HEK293 (cell line): ENCODE measurements around the gene CSK.
A peak's percentile ranks its signal among the peaks of the same experiment; 100 is the strongest.

Experiments used
- CTCF ChIA-PET: fragments of 350-600 bp; formaldehyde crosslinking; extraction: SDS; loops from one replicate; lab custom pipeline; 2021; ENCODE audit warnings: antibody characterized with exemption; lab: Yijun Ruan, JAX
- POLR2A ChIA-PET: fragments of 300-600 bp; formaldehyde crosslinking; extraction: SDS; loops from one replicate; lab custom pipeline; 2020; ENCODE audit warnings: antibody characterized with exemption, inconsistent platforms; lab: Yijun Ruan, JAX
- H3K27ac ChIP-seq: fragments of 200-500 bp; sonication (Bioruptor generic); 2 replicates; pipeline ENCODE4 v1.5.1; 2014; ENCODE audit warnings: low read depth, low read length, control low read depth, inconsistent platforms; ENCODE audit errors: extremely low read depth
- H3K36me3 ChIP-seq, 2 experiments: fragments of 200-500 bp in 1 of 2; sonication (Bioruptor generic) in 1 of 2; 1 replicate in 1 of 2; 2 replicates in 1 of 2; pipeline ENCODE4 v1.5.1; 2014 to 2017; ENCODE audit warnings: inconsistent platforms in 2 of 2, low read length in 2 of 2; ENCODE audit not compliant: control insufficient read depth in 2 of 2, insufficient read depth in 1 of 2
- H3K4me1 ChIP-seq: fragments of 200-500 bp; sonication (Bioruptor generic); 2 replicates; pipeline ENCODE4 v1.5.1; 2014; ENCODE audit warnings: mild to moderate bottlenecking, low read length, inconsistent platforms; ENCODE audit not compliant: control insufficient read depth, insufficient read depth
- H3K4me3 ChIP-seq: 2 replicates; pipeline ENCODE4 v1.5.1; 2011; ENCODE audit warnings: low read depth, mild to moderate bottlenecking, control low read depth, low read length, moderate library complexity
- H3K9me3 ChIP-seq: fragments of 200-500 bp; sonication (Bioruptor generic); 2 replicates; pipeline ENCODE4 v1.5.1; 2014; ENCODE audit warnings: low read depth, low read length, inconsistent platforms; ENCODE audit not compliant: control insufficient read depth, insufficient read depth
- GFI1B ChIP-seq: fragments of 450-650 bp; formaldehyde crosslinking; IDR thresholded peaks from 2 replicates; pipeline ENCODE4 v1.5.1; 2016; ENCODE audit warnings: missing biosample characterization, missing genetic modification characterization
- GLIS1 ChIP-seq: fragments of 450-650 bp; formaldehyde crosslinking; IDR thresholded peaks from 2 replicates; pipeline ENCODE4 v1.5.1; 2016; ENCODE audit warnings: missing biosample characterization, missing genetic modification characterization
- KLF16 ChIP-seq: fragments of 450-650 bp; formaldehyde crosslinking; IDR thresholded peaks from 2 replicates; pipeline ENCODE4 v1.5.1; 2017; ENCODE audit warnings: missing biosample characterization, missing genetic modification characterization
- KLF9 ChIP-seq: fragments of 450-650 bp; formaldehyde crosslinking; IDR thresholded peaks from 2 replicates; pipeline ENCODE4 v1.5.1; 2016; ENCODE audit warnings: missing biosample characterization, missing genetic modification characterization, low read depth
- MYNN ChIP-seq: fragments of 450-650 bp; formaldehyde crosslinking; IDR thresholded peaks from 2 replicates; pipeline ENCODE4 v1.5.1; 2016; ENCODE audit warnings: missing biosample characterization, missing genetic modification characterization, borderline replicate concordance
- SCRT2 ChIP-seq: fragments of 450-650 bp; formaldehyde crosslinking; IDR thresholded peaks from 2 replicates; pipeline ENCODE4 v1.5.1; 2016; ENCODE audit warnings: missing biosample characterization, missing genetic modification characterization
- SP7 ChIP-seq: fragments of 450-650 bp; formaldehyde crosslinking; IDR thresholded peaks from 2 replicates; pipeline ENCODE4 v1.5.1; 2016; ENCODE audit warnings: missing biosample characterization, missing genetic modification characterization
- ZBTB17 ChIP-seq: fragments of 450-650 bp; formaldehyde crosslinking; IDR thresholded peaks from 2 replicates; pipeline ENCODE4 v1.5.1; 2016; ENCODE audit warnings: missing biosample characterization, missing genetic modification characterization
- ZBTB48 ChIP-seq: fragments of 450-650 bp; formaldehyde crosslinking; IDR thresholded peaks from 2 replicates; pipeline ENCODE4 v1.5.1; 2016; ENCODE audit warnings: missing biosample characterization, missing genetic modification characterization
- ZNF133 ChIP-seq: fragments of 450-650 bp; formaldehyde crosslinking; IDR thresholded peaks from 2 replicates; pipeline ENCODE4 v1.5.1; 2016; ENCODE audit warnings: missing biosample characterization, missing genetic modification characterization
- ZNF202 ChIP-seq: fragments of 450-650 bp; formaldehyde crosslinking; IDR thresholded peaks from 2 replicates; pipeline ENCODE4 v1.5.1; 2016; ENCODE audit warnings: missing biosample characterization, missing genetic modification characterization, borderline replicate concordance
- ZNF280C ChIP-seq: fragments of 450-650 bp; formaldehyde crosslinking; IDR thresholded peaks from 2 replicates; pipeline ENCODE4 v1.5.1; 2016; ENCODE audit warnings: missing biosample characterization, missing genetic modification characterization
- ZNF341 ChIP-seq: fragments of 450-650 bp; formaldehyde crosslinking; IDR thresholded peaks from 2 replicates; pipeline ENCODE4; 2016; ENCODE audit warnings: low read depth, missing biosample characterization, missing genetic modification characterization
- ZNF391 ChIP-seq: fragments of 450-650 bp; formaldehyde crosslinking; IDR thresholded peaks from 2 replicates; pipeline ENCODE4 v1.5.1; 2016; ENCODE audit warnings: low read depth, missing biosample characterization, missing genetic modification characterization, borderline replicate concordance
- ZNF513 ChIP-seq: fragments of 450-650 bp; IDR thresholded peaks from 2 replicates; pipeline ENCODE4 v1.5.1; 2018; ENCODE audit warnings: missing biosample characterization, missing genetic modification characterization
- ZNF514 ChIP-seq: fragments of 450-650 bp; formaldehyde crosslinking; IDR thresholded peaks from 2 replicates; pipeline ENCODE4 v1.5.1; 2016; ENCODE audit warnings: missing biosample characterization, missing genetic modification characterization
- ZNF548 ChIP-seq: fragments of 450-650 bp; formaldehyde crosslinking; IDR thresholded peaks from 2 replicates; pipeline ENCODE4 v1.5.1; 2016; ENCODE audit warnings: missing biosample characterization, missing genetic modification characterization
- ZNF596 ChIP-seq: fragments of 450-650 bp; IDR thresholded peaks from 2 replicates; pipeline ENCODE4 v1.5.0; 2018; ENCODE audit warnings: missing biosample characterization, mild to moderate bottlenecking, missing genetic modification characterization, moderate library complexity
- ZNF600 ChIP-seq: fragments of 450-650 bp; formaldehyde crosslinking; IDR thresholded peaks from 2 replicates; pipeline ENCODE4 v1.5.1; 2016; ENCODE audit warnings: missing biosample characterization, missing genetic modification characterization
- ZNF610 ChIP-seq: fragments of 450-650 bp; formaldehyde crosslinking; IDR thresholded peaks from 2 replicates; pipeline ENCODE4 v1.5.1; 2016; ENCODE audit warnings: missing biosample characterization, missing genetic modification characterization, borderline replicate concordance
- ZNF626 ChIP-seq: fragments of 450-650 bp; sonication (Bioruptor Pico); formaldehyde crosslinking; IDR thresholded peaks from 2 replicates; pipeline ENCODE4 v1.5.1; 2018; ENCODE audit warnings: missing biosample characterization, missing genetic modification characterization, inconsistent platforms
- ZNF629 ChIP-seq: fragments of 450-650 bp; formaldehyde crosslinking; IDR thresholded peaks from 2 replicates; pipeline ENCODE4 v1.5.1; 2017; ENCODE audit warnings: missing biosample characterization, missing genetic modification characterization
- ZNF654 ChIP-seq: fragments of 450-650 bp; formaldehyde crosslinking; IDR thresholded peaks from 2 replicates; pipeline ENCODE4 v1.5.1; 2016; ENCODE audit warnings: low read depth, missing biosample characterization, missing genetic modification characterization
- ZNF704 ChIP-seq: fragments of 450-650 bp; formaldehyde crosslinking; IDR thresholded peaks from 2 replicates; pipeline ENCODE4 v1.5.1; 2016; ENCODE audit warnings: missing biosample characterization, missing genetic modification characterization
- ZNF747 ChIP-seq: fragments of 450-650 bp; formaldehyde crosslinking; IDR thresholded peaks from 2 replicates; pipeline ENCODE4 v1.5.1; 2016; ENCODE audit warnings: missing biosample characterization, missing genetic modification characterization
- ZNF792 ChIP-seq: fragments of 450-650 bp; formaldehyde crosslinking; IDR thresholded peaks from 2 replicates; pipeline ENCODE4 v1.5.1; 2016; ENCODE audit warnings: missing biosample characterization, missing genetic modification characterization
- ZNF843 ChIP-seq: fragments of 450-650 bp; formaldehyde crosslinking; IDR thresholded peaks from 2 replicates; pipeline ENCODE4 v1.5.1; 2016; ENCODE audit warnings: missing biosample characterization, missing genetic modification characterization
- ZXDB ChIP-seq: fragments of 450-650 bp; formaldehyde crosslinking; IDR thresholded peaks from 2 replicates; pipeline ENCODE4 v1.5.1; 2016; ENCODE audit warnings: missing biosample characterization, missing genetic modification characterization
- TF ChIP-seq, protein P1 (sequence below): fragments of 450-650 bp; formaldehyde crosslinking; IDR thresholded peaks from 2 replicates; pipeline ENCODE4 v1.5.1; 2016; ENCODE audit warnings: missing biosample characterization, missing genetic modification characterization
- TF ChIP-seq, protein P2 (sequence below): fragments of 450-650 bp; formaldehyde crosslinking; IDR thresholded peaks from 2 replicates; pipeline ENCODE4 v1.5.1; 2016; ENCODE audit warnings: missing biosample characterization, missing genetic modification characterization

The CSK gene

GRCh38 chr15:74835312-74835823 is 53.5 kb downstream of the CSK start:
- ChIA-PET POLR2A (interaction anchor here (2.2 kb wide), 1 partner anchor 66 kb away, joined by 7 read pairs; no protein-coding TSS in a partner anchor), CTCF (interaction anchor here (0.6 to 3.4 kb wide), 25 partner anchors 8 to 1077 kb away, joined by 3 to 23 read pairs (median 4); partner anchors contain the start of genes CSK and MPI)
- no peaks in the 10 kb centered on the region for H3K9me3 ChIP-seq
- peaks cover 7 to 38% of the 10 kb centered on the region in 2 experiments; a peak in 2 of 3 replicates for H3K36me3 ChIP-seq
- no peak overlapping the region for H3K4me3 ChIP-seq
- no peak overlapping the region for H3K27ac ChIP-seq
- H3K4me1 ChIP-seq = no peaks in the 10 kb centered on the region
- TF ChIP-seq GLIS1 (tag by site-specific recombination) (peak; percentile 21; the same call in 1 of the 2 replicates), ZNF280C (tag by site-specific recombination) (no peak), SCRT2 (tag by site-specific recombination) (peak; percentile 51), ZNF704 (tag by site-specific recombination) (no peak), ZNF792 (no peak), ZNF654 (tag by site-specific recombination) (no peak), ZNF341 (tag by site-specific recombination) (peak; percentile 33; the same call in 1 of the 2 replicates), GFI1B (tag by site-specific recombination) (no peak), KLF9 (tag by site-specific recombination) (no peak), SP7 (tag by site-specific recombination) (peak; percentile 26; the same call in 1 of the 2 replicates), MYNN (tag by site-specific recombination) (no peak), ZBTB17 (peak; percentile 99), ZNF514 (no peak), ZNF610 (no peak), ZNF843 (no peak), ZNF133 (no peak), ZNF202 (tag by site-specific recombination) (no peak), ZNF629 (tag by site-specific recombination) (0 out of 2 replicates have a peak, but pooled peaks have one; percentile 22), ZXDB (tag by site-specific recombination) (no peak), ZNF626 (tag by site-specific recombination) (no peak), ZNF513 (no peak), ZBTB48 (tag by site-specific recombination) (peak; percentile 39; the same call in 1 of the 2 replicates), ZNF391 (no peak), ZNF596 (tag by site-specific recombination) (no peak), KLF16 (tag by site-specific recombination) (no peak), ZNF548 (no peak), ZNF747 (tag by site-specific recombination) (no peak), ZNF600 (tag by site-specific recombination) (peak; percentile 62; the same call in 1 of the 2 replicates)
- TF ChIP-seq, protein P1, sequence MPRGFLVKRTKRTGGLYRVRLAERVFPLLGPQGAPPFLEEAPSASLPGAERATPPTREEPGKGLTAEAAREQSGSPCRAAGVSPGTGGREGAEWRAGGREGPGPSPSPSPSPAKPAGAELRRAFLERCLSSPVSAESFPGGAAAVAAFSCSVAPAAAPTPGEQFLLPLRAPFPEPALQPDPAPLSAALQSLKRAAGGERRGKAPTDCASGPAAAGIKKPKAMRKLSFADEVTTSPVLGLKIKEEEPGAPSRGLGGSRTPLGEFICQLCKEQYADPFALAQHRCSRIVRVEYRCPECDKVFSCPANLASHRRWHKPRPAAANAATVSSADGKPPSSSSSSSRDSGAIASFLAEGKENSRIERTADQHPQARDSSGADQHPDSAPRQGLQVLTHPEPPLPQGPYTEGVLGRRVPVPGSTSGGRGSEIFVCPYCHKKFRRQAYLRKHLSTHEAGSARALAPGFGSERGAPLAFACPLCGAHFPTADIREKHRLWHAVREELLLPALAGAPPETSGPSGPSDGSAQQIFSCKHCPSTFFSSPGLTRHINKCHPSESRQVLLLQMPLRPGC (tag by site-specific recombination) = no peak
- TF ChIP-seq, protein P2, sequence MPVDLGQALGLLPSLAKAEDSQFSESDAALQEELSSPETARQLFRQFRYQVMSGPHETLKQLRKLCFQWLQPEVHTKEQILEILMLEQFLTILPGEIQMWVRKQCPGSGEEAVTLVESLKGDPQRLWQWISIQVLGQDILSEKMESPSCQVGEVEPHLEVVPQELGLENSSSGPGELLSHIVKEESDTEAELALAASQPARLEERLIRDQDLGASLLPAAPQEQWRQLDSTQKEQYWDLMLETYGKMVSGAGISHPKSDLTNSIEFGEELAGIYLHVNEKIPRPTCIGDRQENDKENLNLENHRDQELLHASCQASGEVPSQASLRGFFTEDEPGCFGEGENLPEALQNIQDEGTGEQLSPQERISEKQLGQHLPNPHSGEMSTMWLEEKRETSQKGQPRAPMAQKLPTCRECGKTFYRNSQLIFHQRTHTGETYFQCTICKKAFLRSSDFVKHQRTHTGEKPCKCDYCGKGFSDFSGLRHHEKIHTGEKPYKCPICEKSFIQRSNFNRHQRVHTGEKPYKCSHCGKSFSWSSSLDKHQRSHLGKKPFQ = no peak
